ENCODE results near the gene CPLX3.
"Not testable (repeated sequence)": the region's sequence is repeated elsewhere in the genome, so short reads cannot be mapped to it uniquely, and the experiment has no call there.

- TF ChIP-seq EP300 (conservative IDR thresholded peaks at IDR 0.05; ENCODE audit: poor library complexity, severe bottlenecking); EZH2 (IDR thresholded peaks at IDR 0.05; ENCODE audit: borderline replicate concordance, insufficient read depth, low read length, poor library complexity, severe bottlenecking); CTCF (IDR thresholded peaks at IDR 0.05; ENCODE audit: poor library complexity, severe bottlenecking): not testable (repeated sequence)
These were observed 40.3 kb upstream of the CPLX3 start for GRCh38 chr15:74786081-74786480.
